ENCODE results near the gene OSBPL8.
"Not testable (repeated sequence)": the region's sequence is repeated elsewhere in the genome, so short reads cannot be mapped to it uniquely, and the experiment has no call there.

The OSBPL8 gene

GRCh38 chr12:76383988-76384387, 175.6 kb downstream of the OSBPL8 start:
- Histone ChIP-seq H3K36me3 (ENCODE audit: low read depth) (peaks cover 54% of the 10 kb centered on the region), H3K27me3 (ENCODE audit: insufficient read depth, poor library complexity, severe bottlenecking) (no peaks in the 10 kb centered on the region), H3K27ac (ENCODE audit: poor library complexity, severe bottlenecking) (no peak overlapping the region), H3K9me3 (ENCODE audit: severe bottlenecking) (no peaks in the 10 kb centered on the region), H3K4me3 (ENCODE audit: severe bottlenecking) (no peak overlapping the region), H3K4me1 (ENCODE audit: insufficient read depth, poor library complexity, severe bottlenecking) (no peaks in the 10 kb centered on the region)
- TF ChIP-seq, protein P1, sequence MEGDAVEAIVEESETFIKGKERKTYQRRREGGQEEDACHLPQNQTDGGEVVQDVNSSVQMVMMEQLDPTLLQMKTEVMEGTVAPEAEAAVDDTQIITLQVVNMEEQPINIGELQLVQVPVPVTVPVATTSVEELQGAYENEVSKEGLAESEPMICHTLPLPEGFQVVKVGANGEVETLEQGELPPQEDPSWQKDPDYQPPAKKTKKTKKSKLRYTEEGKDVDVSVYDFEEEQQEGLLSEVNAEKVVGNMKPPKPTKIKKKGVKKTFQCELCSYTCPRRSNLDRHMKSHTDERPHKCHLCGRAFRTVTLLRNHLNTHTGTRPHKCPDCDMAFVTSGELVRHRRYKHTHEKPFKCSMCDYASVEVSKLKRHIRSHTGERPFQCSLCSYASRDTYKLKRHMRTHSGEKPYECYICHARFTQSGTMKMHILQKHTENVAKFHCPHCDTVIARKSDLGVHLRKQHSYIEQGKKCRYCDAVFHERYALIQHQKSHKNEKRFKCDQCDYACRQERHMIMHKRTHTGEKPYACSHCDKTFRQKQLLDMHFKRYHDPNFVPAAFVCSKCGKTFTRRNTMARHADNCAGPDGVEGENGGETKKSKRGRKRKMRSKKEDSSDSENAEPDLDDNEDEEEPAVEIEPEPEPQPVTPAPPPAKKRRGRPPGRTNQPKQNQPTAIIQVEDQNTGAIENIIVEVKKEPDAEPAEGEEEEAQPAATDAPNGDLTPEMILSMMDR (IDR thresholded peaks at IDR 0.05; ENCODE audit: poor library complexity, severe bottlenecking): no peak
- no peak for DNase-seq (ENCODE audit: low spot score)
- no peak for ATAC-seq (ENCODE audit: low read depth)

GRCh38 chr12:76379261-76379660, 180.3 kb downstream of the OSBPL8 start:
- Histone ChIP-seq H3K9me3 (ENCODE audit: severe bottlenecking) (peaks cover 2% of the 10 kb centered on the region), H3K27me3 (ENCODE audit: insufficient read depth, poor library complexity, severe bottlenecking) (no peaks in the 10 kb centered on the region), H3K36me3 (ENCODE audit: low read depth) (peaks cover 42% of the 10 kb centered on the region), H3K27ac (ENCODE audit: poor library complexity, severe bottlenecking) (no peak overlapping the region), H3K4me1 (ENCODE audit: insufficient read depth, poor library complexity, severe bottlenecking) (no peaks in the 10 kb centered on the region), H3K4me3 (ENCODE audit: severe bottlenecking) (no peak overlapping the region)
- no peak for DNase-seq (ENCODE audit: low spot score)
- TF ChIP-seq, protein P1 (IDR thresholded peaks at IDR 0.05; ENCODE audit: poor library complexity, severe bottlenecking): no peak
- ATAC-seq (ENCODE audit: low read depth): no peak

DNA sequence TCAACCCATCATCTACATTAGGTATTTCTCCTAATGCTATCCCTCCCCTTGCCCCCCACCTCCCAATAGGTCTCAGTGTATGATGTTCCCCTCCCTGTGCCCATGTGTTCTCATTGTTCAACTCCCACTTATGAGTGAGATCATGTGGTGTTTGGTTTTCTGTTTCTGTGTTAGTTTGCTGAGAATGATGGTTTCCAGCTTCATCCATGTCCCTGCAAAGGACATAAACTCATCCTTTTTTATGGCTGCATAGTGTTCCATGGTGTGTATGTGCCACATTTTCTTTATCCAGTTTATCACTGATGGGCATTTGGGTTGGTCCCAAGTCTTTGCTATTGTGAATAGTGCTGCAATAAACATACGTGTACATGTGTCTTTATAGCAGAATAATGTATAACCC, 182.7 kb downstream of the OSBPL8 start:
- not testable (repeated sequence) for DNase-seq (ENCODE audit: low spot score); ATAC-seq (ENCODE audit: low read depth); H3K4me1 ChIP-seq (ENCODE audit: insufficient read depth, poor library complexity, severe bottlenecking); H3K27me3 ChIP-seq (ENCODE audit: insufficient read depth, poor library complexity, severe bottlenecking); H3K9me3 ChIP-seq (ENCODE audit: severe bottlenecking); H3K4me3 ChIP-seq (ENCODE audit: severe bottlenecking); H3K27ac ChIP-seq (ENCODE audit: poor library complexity, severe bottlenecking)
- H3K36me3 ChIP-seq (ENCODE audit: low read depth): peaks cover 30% of the 10 kb centered on the region

DNA sequence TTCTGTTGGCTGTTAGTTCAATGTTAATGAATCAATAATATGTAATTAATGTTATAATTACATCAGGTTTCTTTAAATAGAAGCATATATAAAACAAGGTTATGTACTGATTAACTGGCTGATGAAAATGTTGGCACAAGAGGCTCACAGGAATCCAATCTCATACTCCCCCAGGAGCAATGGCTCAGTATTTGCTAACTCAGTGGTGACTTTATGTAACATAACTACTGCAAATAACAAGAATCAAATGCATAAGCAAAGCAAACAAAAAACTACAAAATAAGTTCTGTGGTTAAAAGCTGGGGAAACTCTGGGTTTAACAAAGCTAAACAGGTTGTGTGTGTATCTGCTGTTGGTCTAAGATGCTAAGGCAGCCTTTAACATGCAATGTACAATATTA, 183.6 kb downstream of the OSBPL8 start:
- Histone ChIP-seq H3K27me3 (ENCODE audit: insufficient read depth, poor library complexity, severe bottlenecking) (no peaks in the 10 kb centered on the region), H3K4me1 (ENCODE audit: insufficient read depth, poor library complexity, severe bottlenecking) (peaks cover 2% of the 10 kb centered on the region), H3K36me3 (ENCODE audit: low read depth) (peaks cover 32% of the 10 kb centered on the region), H3K27ac (ENCODE audit: poor library complexity, severe bottlenecking) (no peak overlapping the region), H3K4me3 (ENCODE audit: severe bottlenecking) (no peak overlapping the region), H3K9me3 (ENCODE audit: severe bottlenecking) (peaks cover 2% of the 10 kb centered on the region)
- no peak for DNase-seq (ENCODE audit: low spot score)
- ATAC-seq (ENCODE audit: low read depth): no peak
- TF ChIP-seq, protein P1 (IDR thresholded peaks at IDR 0.05; ENCODE audit: poor library complexity, severe bottlenecking): no peak

DNA sequence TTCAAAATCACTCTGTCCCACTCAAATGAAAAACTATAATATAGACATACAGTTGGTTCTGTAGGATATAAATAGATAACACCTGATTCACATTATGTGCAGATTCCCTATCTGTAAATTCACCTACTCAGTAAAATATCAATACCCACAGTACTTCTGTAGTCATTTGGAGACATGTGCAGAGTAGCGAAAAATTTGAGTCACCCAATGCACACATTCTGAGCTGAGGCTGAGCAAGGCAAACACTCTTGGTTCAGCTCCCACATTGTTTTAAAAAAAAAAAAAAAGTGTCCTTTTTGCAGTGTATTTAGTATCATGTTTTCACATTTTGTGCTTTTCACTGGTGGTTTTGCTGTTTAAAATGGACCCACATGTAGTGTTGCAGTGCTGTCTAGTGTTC, 184.1 kb downstream of the OSBPL8 start:
- peaks cover 2% of the 10 kb centered on the region for H3K4me1 ChIP-seq (ENCODE audit: insufficient read depth, poor library complexity, severe bottlenecking)
- ATAC-seq (ENCODE audit: low read depth) (no peak), DNase-seq (ENCODE audit: low spot score) (no peak)
- no peak overlapping the region for H3K4me3 ChIP-seq (ENCODE audit: severe bottlenecking)
- peaks cover 32% of the 10 kb centered on the region for H3K36me3 ChIP-seq (ENCODE audit: low read depth)
- H3K27ac ChIP-seq (ENCODE audit: poor library complexity, severe bottlenecking): no peak overlapping the region
- H3K9me3 ChIP-seq (ENCODE audit: severe bottlenecking): peaks cover 2% of the 10 kb centered on the region
- no peaks in the 10 kb centered on the region for H3K27me3 ChIP-seq (ENCODE audit: insufficient read depth, poor library complexity, severe bottlenecking)
- TF ChIP-seq, protein P1 (IDR thresholded peaks at IDR 0.05; ENCODE audit: poor library complexity, severe bottlenecking): no peak

All from RWPE2 (cell line).